Hypothalamus (tissue), 51 donors: ENCODE data around the gene ENTPD7.
"Not testable (repeated sequence)": the region's sequence is repeated elsewhere in the genome, so short reads cannot be mapped to it uniquely, and the experiment has no call there.

Experiments
- DNase-seq, 51 donors: peaks; one replicate each; lab custom pipeline; 2025; lab: John Stamatoyannopoulos, UW

ENTPD7 gene

GRCh38 chr10:99659031-99659867 is at the start of gene ENTPD7:
TSS of gene ENTPD7 (plus strand) at chr10:99659509. CDS start at chr10:99659957, 448 bp downstream.
- peak; percentile 16 to 95 (median 85) for DNase-seq

GRCh38 chr10:99610221-99610620 is 49.1 kb upstream of the ENTPD7 start:
- DNase-seq = no peak

- DNase-seq = no peak
These were observed 48.0 kb upstream of the ENTPD7 start for GRCh38 chr10:99611326-99611725.

GRCh38 chr10:99612167-99612831 is 47.0 kb upstream of the ENTPD7 start:
- DNase-seq = peak in 12 of 51 donors; percentile 2 to 41 (median 8)

- no peak for DNase-seq
These were observed 43.9 kb upstream of the ENTPD7 start for GRCh38 chr10:99615426-99615825.

- DNase-seq = no peak
These were observed 41.6 kb upstream of the ENTPD7 start for GRCh38 chr10:99617696-99618095.

- no peak for DNase-seq
These were observed 40.1 kb upstream of the ENTPD7 start for GRCh38 chr10:99619090-99619800.

- DNase-seq = peak in 48 of 51 donors; percentile 62 to 100 (median 97)
These were observed 39.2 kb upstream of the ENTPD7 start, which contains the start of gene SLC25A28 for GRCh38 chr10:99619851-99620710. TSS of gene SLC25A28 (minus strand) at chr10:99620439. CDS start at chr10:99620335, 104 bp downstream.

GRCh38 chr10:99620711-99621453 is 38.4 kb upstream of the ENTPD7 start:
- DNase-seq = peak; percentile 62 to 100 (median 95)

GRCh38 chr10:99621454-99622251 is 37.7 kb upstream of the ENTPD7 start:
- peak in 1 of 51 donors; percentile 11 for DNase-seq

GRCh38 chr10:99623919-99624318 is 35.4 kb upstream of the ENTPD7 start:
- no peak for DNase-seq

- not testable (repeated sequence) for DNase-seq
These were observed 34.2 kb upstream of the ENTPD7 start for GRCh38 chr10:99625124-99625523.

GRCh38 chr10:99628923-99629624 is 30.2 kb upstream of the ENTPD7 start:
- no peak for DNase-seq

GRCh38 chr10:99629625-99629978 is 29.7 kb upstream of the ENTPD7 start:
- no peak for DNase-seq

- DNase-seq = no peak
These were observed 28.9 kb upstream of the ENTPD7 start for GRCh38 chr10:99630433-99630832.

- DNase-seq = no peak
These were observed 28.3 kb upstream of the ENTPD7 start for GRCh38 chr10:99630991-99631390.

GRCh38 chr10:99631496-99631895 is 27.8 kb upstream of the ENTPD7 start:
- no peak for DNase-seq

GRCh38 chr10:99633832-99634231 is 25.5 kb upstream of the ENTPD7 start:
- DNase-seq = no peak
